ENCODE measurements around the gene OTOG. TPM values are rescaled to one million over a fixed set of nuclear protein-coding genes. Genes with fewer than 3 reads are reported as not detected.

OTOG gene
- total and polyA plus RNA-seq, 2 of the 8 experiments (the other 6 are each of a cell fraction or from before 2014, with no cell fraction given), result 0.41 to 1.5 TPM

DNA sequence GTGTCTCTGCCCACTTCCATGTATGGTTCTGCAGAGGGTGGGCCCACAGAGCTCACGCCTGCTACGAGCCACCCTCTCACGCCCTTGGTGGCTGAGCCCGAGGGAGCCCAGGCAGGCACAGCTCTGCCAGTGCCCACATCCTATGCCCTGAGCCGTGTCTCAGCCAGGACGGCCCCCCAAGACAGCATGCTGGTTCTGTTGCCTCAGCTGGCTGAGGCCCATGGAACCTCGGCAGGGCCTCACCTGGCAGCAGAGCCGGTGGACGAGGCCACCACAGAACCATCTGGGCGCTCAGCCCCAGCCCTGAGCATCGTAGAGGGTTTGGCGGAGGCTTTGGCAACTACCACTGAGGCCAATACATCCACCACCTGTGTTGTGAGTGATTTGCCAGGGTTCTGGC is 64.0 kb downstream of the OTOG start:
- H4K5ac ChIP-seq (ENCODE audit: insufficient read length, low read depth, low read length), result no peak overlapping the region
- no peak overlapping the region for H2BK12ac ChIP-seq (ENCODE audit: low read depth, low read length)
- H3K23me2 ChIP-seq (ENCODE audit: low read depth, low read length), result no peaks in the 10 kb centered on the region
- no peaks in the 10 kb centered on the region for H3K79me2 ChIP-seq (ENCODE audit: control insufficient read depth in 1 of 2, insufficient read depth in 2 of 2, low read length in 2 of 2)
- H4K91ac ChIP-seq (replicated peaks; ENCODE audit: insufficient read length, low read length), result no peak overlapping the region
- no peak overlapping the region for H2BK15ac ChIP-seq (ENCODE audit: low read length)
- H2BK5ac ChIP-seq (ENCODE audit: low read depth, low read length), result no peak overlapping the region
- H3K9ac ChIP-seq (replicated peaks in 1 of 4; ENCODE audit: extremely low read depth in 1 of 4, low read depth in 3 of 4, low read length in 3 of 4), result no peak overlapping the region
- H3K27ac ChIP-seq (ENCODE audit: low read depth, low read length), result no peak overlapping the region
- H3K4me3 ChIP-seq (ENCODE audit: extremely low read depth in 1 of 4, insufficient read depth in 2 of 4, low read depth in 3 of 4, low read length in 4 of 4), result no peak overlapping the region
- no peak overlapping the region for H2BK120ac ChIP-seq (replicated peaks; ENCODE audit: low read depth, low read length)
- H3K36me3 ChIP-seq (ENCODE audit: control insufficient read depth in 2 of 4, insufficient read depth in 4 of 4, low read length in 3 of 4), result no peaks in the 10 kb centered on the region
- H3K18ac ChIP-seq (ENCODE audit: extremely low read depth, low read length), result no peak overlapping the region
- POLR2A ChIA-PET (ENCODE audit: partially characterized antibody), result no interaction called here
- no peaks in the 10 kb centered on the region for H3K9me3 ChIP-seq (ENCODE audit: insufficient read depth in 2 of 2, low read depth in 1 of 2, low read length in 1 of 2)
- CTCF ChIA-PET (ENCODE audit: partially characterized antibody), result interaction anchor here (0.8 to 1.5 kb wide), 5 partner anchors 10 to 120 kb away, joined by 3 to 8 read pairs (median 6); no protein-coding TSS in a partner anchor
- H2AFZ ChIP-seq (ENCODE audit: low read length), result no peak overlapping the region
- no peak for TF ChIP-seq SRF (IDR thresholded peaks at IDR 0.05; ENCODE audit: low read depth, low read length)
- no peak overlapping the region for H2AK5ac ChIP-seq (ENCODE audit: low read depth, low read length)
- FAIRE-seq, result no peak
- H2BK20ac ChIP-seq (ENCODE audit: low read length), result no peak overlapping the region
- WGBS, 2 experiments (ENCODE audit: extremely low coverage in 1 of 2, insufficient coverage in 1 of 2, insufficient read length in 1 of 2, insufficient replicate concordance in 2 of 2, low coverage in 1 of 2, low lambda C conversion rate in 2 of 2, missing lambda C conversion rate in 1 of 2), result 92% methylated on average over 12 of the region's 12 CpGs; no CpG with 5 or more reads in 1 of the 2 experiments
- H3K56ac ChIP-seq (replicated peaks; ENCODE audit: insufficient read length, low read depth, low read length), result no peak overlapping the region
- H3K4me2 ChIP-seq (ENCODE audit: insufficient read depth in 1 of 2, low read depth in 2 of 2, low read length in 2 of 2), result no peak overlapping the region
- H3K4ac ChIP-seq (replicated peaks; ENCODE audit: insufficient read length, low read depth, low read length), result no peak overlapping the region
- H3K23ac ChIP-seq (ENCODE audit: insufficient read length), result no peak overlapping the region
- peaks cover 0 to 2% (median 0%) of the 10 kb centered on the region in 4 experiments; a peak in 2 of 7 replicates for H3K27me3 ChIP-seq (replicated peaks in 1 of 4; ENCODE audit: control insufficient read depth in 3 of 4, extremely low read depth in 1 of 4, insufficient read depth in 3 of 4, low read length in 3 of 4)
- no peak overlapping the region for H3K14ac ChIP-seq (ENCODE audit: insufficient read length)
- DNase-seq (ENCODE audit: low read depth in 1 of 2, low spot score in 2 of 2), result no peak
- H4K20me1 ChIP-seq (replicated peaks in 1 of 2; ENCODE audit: control insufficient read depth in 1 of 2, insufficient read depth in 2 of 2, low read length in 2 of 2), result peaks cover 0 to 2% of the 10 kb centered on the region in 2 experiments
- no peaks in the 10 kb centered on the region for H3K79me1 ChIP-seq (ENCODE audit: low read depth, low read length)
- H3K4me1 ChIP-seq (replicated peaks in 1 of 4; ENCODE audit: control insufficient read depth in 3 of 4, insufficient read depth in 4 of 4, low read length in 3 of 4), result no peaks in the 10 kb centered on the region
- no peak overlapping the region for H4K8ac ChIP-seq (ENCODE audit: extremely low read depth, insufficient read depth, low read length)
